NCI-H345 treated with DMSO at 0.1 percent for 48 hours (cell line): ENCODE measurements around the gene CLIP1.
A peak's percentile ranks its signal among the peaks of the same experiment; 100 is the strongest.
"Not testable (repeated sequence)": the region's sequence is repeated elsewhere in the genome, so short reads cannot be mapped to it uniquely, and the experiment has no call there.

Source experiments
- DNase-seq: peaks from one replicate; lab custom pipeline; 2025; ENCODE audit not compliant: unreplicated experiment; lab: John Stamatoyannopoulos, UW

CLIP1 gene

DNA sequence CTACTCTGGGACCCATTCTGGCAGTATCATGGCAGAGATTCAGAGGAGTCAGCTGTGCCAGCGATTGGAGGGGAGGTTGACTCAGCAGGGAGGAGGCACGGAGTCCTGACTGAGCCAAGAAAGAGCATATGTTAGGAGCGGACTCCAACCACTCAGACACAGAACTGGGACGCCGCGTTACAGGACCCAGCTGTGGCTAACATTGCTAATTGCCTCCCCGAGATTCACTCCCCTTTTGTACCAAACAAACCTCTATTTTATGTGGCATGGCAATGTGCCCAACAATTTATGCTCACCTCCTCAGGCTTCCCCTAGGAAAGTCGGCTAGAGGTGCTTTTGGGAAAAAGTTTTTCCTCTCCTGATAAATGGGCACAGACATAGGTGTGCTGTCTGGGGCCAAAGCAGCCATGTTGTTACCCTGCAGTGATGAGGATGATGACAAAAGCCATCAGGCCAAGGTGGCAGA is 15.2 kb upstream of the CLIP1 start:
- no peak for DNase-seq

DNA sequence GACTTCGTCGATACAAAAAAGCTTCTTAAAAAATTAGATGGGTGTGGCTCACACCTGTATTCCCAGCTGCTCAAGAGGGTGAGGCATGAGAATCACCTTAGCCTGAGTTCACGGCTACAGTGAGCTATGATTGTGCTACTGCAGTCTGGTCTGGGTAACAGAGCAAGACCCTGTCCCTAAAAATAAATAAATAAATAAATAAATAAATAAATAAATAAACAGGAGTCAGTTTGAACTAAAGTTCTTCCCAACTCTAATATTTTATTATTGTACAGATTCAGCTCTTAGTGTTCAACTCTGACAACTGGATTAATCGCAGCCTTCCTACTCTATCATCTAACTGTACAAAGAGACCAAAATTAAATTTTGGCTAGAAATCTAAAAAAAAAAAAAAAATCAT is 12.7 kb upstream of the CLIP1 start:
- DNase-seq, result no peak

DNA sequence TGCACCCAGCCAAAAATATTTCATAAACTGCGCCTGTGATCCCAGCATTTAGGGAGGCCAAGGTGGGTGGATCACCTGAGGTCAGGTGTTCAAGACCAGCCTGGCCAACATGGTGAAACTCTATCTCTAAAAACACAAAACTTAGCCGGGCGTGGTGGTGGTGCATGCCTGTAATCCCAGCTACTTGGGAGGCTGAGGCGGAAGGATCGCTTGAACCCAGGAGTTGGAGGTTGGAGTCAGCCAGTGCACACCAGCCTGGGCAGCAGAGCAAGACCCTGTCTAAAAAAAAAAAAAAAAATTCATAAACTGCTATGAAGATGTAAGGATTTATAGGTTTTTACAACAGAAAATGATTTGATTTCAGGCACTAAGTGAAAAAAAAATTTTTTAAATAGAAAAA is 6.6 kb upstream of the CLIP1 start:
- not testable (repeated sequence) for DNase-seq

DNA sequence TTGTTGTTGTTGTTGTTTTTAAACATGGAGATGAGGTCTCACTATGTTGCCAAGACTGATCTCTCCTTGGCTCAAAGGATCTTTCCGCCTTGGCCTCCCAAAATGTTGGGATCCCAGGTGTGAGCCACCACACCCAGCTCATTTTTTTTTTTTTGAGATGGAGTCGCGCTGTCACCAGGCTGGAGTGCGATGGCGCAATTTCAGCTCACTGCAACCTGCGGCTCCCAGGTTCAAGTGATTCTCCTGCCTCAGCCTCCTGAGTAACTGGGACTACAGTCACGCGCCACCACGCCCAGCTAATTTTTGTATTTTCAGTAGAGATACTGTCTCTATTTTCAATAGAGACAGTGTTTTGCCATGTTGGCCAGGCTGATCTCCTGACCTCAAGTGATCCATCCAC is 4.9 kb upstream of the CLIP1 start:
- DNase-seq, result no peak

DNA sequence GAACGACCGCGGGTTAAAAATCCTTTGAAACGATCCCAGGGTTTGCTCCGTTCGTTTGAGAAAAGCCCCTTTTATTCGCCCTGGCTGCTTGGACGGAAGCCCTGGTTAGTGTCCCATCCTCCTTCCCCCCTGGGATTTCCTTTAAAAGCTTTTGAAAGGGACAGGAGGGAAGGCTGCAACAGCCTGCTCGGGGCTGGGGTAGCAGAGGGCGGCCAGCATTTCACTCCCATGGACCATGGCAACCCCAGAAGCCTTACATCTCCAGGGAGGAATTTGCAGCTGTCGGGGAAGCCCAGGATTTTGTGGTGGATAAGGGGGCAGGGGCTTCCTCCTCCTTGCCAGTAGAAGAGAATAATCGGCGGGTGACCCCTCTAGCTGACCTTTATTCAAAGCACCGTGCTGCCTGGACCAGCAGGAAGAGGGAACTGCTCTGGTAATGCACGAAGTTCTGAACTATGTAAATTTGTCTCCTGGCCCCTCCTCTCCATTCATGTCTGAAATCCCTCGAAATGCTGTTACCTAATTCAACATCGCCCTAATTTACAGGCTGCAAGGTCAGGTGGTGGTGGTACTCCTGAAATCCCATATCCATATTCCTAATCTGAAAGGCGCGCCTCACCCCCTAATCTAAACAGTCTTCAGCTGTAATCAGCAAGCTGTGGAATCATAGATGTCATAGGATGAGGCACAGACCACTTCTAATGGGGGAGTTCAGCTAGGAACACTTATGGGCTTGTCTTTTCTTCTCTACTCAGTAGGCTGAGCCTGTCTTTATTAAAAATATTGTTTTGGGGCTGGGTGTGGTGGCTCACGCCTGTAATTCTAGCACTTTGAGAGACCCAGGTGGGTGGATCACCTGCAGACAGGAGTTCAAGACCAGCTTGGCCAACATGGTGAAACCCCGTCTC is 1.0 kb upstream of the CLIP1 start:
- DNase-seq, result peak; percentile 50

DNA sequence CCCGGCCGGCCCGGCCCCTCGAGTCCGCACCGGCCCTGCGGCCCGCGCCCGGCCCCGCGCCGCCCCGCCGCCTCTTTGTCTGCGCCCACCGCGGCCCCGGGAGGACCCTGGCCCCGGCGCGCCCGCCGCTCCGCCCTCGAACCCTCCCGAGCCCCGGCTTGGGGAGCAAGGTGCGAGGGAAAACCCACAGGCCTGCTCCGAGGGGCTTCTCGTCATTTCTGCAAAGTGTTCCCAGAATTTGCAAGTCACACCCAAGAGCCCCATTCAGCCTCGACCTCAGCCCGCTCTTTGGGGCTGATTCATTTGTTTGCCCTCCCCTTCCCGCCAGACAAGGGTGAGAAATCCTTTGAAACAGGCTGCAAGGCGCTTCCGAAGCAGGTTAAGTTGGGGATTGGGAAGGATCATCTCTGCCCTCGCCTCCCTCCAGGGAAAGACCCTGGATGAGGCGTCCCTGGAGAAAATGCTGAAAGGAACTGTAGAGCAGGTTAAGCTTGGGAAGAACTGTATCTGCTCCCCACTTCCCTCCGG is 325 bp upstream of the CLIP1 start:
- peak; percentile 39 for DNase-seq

DNA sequence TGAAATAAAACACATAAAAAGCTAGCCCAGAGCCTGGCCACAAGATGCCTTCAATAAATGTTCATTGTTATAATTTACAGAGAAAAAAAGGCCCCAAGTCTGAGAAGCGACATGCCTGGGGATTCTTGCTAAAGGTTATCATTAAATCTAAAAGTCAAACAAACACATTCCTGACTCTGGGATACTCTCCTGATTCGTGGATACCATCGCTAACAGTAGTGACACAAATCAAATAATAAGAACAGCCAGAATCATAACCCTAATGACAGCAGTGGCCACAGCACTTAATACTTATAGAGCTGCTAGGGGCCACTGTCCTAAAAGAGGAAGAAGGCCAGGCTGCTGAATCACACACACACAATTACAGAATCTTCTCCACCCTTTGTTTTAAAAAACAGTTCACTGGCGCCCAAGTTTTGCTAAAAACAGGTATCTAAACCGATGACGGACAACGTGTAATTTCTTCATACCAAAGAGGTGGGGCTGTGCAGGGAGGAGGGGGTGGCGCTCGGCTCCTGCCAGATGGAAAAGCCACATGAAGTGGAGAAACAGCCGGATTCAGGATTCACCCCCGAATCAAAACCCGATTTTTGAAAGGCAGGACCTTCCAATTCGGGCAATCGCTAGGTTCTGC is 1.2 kb downstream of the CLIP1 start:
- DNase-seq, result peak; percentile 25

DNA sequence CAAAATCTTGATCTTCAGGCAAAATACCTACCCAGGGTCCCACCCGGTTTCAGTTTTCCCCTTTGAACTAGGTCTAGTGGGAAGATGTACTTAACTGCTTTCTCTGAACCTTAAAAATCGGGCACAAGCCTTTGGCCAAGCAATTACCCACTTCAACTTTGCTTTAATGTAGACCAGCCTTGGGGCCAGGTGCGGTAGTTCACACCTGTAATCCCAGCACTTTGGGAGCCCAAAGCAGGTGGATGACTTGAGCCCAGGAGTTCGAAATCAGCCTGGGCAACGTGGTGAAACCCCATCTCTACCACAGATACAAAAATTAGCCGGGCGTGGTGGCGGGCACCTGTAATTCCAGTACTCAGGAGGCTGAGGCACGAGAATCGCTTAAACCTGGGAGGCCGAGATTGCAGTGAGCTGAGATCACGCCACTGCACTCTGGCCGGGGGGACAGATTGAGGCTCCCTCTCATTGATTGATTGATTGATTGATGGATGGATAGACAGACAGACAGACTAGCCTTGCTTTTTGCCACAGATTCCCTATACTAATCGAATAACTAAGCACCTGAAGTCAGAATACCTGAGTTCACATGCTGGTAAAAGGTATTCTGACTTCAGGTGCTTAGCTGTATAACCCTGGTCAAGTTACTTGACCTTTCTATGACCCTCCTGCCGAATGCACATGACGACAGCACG is 1.9 kb downstream of the CLIP1 start:
- DNase-seq, result no peak

DNA sequence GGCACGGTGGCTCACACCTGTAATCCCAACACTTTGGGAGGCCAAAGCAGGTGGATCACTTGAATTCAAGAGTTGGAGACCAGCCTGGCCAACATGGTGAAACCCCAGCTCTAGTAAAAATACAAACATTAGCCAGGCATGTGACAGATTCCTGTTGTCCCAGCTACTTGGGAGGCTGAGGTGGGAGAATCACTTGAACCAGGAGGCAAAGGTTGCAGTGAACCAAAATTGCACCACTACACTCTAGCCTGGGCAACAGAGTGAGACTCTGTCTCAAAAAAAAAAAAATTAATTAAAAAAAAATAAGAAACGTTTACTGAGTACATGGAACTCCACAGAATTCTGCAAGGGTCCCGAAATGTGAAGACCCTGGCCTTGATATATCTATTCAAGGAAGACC is 3.4 kb downstream of the CLIP1 start:
- DNase-seq, result not testable (repeated sequence)

DNA sequence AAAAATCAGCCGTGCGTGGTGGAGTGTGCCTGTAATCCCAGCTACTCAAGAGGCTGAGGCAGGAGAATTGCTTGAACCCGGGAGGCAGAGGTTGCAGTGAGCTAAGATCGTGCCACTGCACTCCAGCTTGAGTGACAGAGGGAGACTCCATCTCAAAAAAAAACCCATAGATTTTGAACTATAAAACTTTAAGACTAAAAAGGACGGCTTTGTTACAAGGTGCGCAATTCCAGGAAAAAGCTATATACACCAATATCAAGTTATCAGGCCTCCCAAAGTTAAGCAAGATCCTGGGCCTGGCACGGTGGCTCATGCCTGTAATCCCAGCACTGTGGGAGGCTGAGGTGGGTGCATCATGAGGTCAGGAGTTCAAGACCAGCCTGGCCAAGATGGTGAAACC is 6.8 kb downstream of the CLIP1 start:
- DNase-seq, result not testable (repeated sequence)

DNA sequence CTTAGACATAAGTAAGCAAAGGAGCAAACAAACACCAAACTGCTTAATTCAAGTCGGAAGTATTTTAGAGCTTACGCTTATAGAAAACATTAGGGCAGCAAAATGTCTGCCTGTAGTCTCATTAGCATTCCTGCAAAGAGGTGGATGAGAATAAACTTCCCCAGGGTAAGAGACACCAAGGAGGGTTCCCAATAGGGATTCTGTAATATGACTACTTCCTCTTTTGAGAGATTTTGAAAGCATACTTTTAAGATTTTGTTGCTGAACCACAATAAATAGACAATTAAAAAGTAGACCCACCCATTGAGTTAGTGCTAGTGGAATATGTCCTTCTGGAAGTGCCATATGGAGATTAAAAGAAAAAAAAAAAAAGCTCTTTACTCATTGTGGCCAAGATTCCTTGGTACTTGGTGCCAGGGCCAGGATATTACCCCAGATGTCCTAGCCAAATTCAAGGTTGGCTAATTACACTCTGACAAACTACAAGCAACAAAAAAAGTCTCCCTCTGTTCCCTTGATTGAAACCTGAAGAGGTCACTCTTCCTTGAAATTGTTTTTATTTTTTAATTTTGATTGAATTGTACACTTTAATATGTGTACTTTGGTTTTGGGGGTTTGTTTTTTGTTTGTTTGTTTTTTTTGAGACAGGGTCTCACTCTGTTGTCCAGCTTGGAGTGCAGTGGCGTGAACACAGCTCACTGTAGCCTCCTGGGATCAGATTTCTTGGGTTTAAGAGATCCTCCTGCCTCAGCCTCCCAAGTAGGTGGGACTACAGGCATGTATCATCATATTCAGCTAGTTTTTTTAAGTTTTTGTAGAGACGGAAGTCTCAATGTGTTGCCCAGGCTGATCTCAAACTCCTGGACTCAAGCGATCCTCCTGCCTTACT is 8.7 kb downstream of the CLIP1 start:
- DNase-seq, result no peak

DNA sequence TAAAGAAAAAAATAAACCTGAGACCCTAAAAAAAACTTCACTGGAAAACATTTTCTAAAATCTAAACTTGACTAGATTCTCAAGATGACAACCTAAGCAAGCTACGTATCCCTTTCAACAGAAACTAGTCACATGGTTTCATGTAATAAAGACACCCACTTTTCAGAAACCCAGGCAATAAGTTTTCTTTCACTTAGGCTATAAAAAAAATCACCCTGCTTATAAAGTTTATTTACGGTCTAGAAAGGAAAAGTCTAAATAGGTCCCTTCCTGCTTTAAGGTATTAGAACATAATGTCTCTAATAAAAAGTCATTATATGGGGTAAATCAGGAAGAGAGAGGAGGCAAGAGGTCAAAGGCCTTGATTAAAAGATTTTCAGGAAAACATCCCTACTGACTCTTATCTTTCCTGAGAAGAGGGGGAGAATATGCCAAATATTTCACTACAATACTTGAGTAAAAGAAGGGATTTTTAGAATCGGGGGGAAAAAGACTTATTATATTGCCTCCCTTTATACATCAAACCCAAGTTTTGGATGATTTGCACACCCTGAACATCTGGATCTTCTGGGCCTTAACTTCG is 9.5 kb downstream of the CLIP1 start:
- DNase-seq, result no peak

DNA sequence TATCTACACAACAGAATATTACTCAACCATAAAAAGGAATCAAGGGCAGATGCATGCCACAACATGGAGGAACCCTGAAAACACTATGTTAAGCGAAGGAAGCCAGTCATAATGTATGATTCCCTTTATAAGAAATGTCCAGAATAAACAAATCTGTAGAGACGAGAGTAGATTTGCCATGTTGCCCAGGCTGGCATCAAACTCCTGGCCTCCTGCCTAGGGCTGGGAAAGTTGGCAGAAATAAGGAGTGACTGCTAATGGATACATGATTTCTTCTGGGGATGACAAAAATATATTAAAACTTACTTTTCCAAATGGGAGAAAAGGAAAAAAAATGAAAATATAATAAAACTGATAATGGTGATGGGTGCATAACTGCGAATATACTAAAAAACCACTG is 10.9 kb downstream of the CLIP1 start:
- DNase-seq, result no peak

DNA sequence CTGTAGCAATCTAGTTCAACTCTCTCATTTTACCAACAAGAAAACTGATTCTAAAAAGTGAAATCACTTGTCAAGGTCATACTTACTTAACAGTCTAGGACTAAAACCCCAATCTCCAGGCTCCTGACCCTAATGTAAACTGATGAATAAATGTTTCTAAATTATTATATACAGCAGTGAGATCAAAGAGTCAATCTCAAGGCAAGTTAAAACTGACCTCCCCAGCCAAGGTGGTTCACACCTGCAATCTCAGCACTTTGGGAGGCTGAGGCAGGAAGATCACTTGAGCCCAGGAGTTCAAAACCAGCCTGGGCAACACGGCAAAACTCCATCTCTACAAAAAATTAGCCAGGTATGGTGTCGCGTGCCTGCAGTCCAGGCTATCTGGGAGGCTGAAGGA is 15.3 kb downstream of the CLIP1 start:
- no peak for DNase-seq

DNA sequence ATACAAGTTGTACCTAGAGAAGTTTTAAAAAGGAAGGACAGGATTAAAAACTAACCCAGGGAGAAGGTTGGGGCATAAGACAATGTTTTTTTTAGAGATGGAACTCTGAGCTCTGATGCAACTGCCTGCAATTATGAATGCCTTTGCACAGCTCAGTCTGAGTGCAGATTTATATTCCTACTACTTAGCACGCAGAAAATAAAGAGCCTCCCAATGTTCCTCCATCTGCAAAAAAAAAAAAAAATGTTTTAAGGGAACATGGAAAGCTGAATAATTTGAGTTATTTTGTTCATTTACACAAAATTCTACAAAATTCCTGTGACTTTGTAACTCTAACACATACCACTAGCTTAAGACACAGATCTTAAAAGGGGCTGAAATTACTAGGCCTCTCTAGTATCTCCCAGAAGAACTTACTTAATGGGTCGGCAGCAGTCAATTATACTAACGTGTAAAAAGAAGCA is 15.7 kb downstream of the CLIP1 start:
- no peak for DNase-seq

DNA sequence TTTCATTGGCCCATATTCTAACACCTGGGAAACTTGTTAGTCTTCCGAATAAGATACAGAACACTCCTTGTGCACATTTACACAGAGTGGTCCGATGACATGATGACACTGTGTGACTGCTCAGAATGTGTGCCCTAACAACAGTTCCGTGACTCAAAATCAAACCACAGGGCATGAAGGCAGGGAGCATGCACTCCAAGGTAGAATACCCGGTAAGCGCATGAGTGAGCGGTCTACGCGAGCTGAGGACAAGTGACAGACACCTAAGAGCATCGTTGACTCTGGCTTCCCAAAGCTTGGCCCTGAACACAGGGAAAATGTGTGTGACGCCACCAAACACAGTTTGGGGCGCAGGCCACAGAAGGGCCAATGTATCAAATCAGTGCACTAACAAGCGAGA is 18.6 kb downstream of the CLIP1 start:
- DNase-seq, result no peak

DNA sequence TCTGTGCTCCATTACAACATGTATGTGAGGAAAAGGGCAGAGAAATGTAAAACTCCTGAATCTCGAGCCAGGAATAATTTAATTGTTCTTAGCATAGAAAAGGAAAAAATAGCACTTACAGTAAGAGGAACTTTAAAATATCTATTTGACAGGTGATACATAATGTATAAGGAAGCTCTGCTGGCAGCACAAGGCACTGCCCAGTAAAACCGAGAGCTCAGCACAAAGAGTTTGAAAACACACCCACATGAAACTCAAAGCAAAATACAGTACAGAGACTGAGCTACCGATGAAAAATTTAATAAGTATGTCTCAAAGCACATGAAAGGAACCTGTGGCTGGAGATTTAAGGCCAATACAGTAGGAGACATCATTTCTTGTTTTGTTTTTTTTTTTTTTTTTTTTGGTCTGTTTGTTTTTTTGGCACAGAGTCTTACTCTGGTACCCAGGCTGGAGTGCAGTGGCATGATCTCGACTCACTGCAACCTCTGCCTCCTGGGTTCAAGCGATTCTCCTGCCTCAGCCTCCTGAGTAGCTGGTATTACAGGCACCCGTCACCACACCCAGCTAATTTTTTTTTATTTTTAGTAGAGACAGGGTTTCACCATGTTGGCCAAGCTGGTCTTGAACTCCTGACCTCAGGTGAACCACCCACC is 19.2 kb downstream of the CLIP1 start:
- DNase-seq, result no peak

DNA sequence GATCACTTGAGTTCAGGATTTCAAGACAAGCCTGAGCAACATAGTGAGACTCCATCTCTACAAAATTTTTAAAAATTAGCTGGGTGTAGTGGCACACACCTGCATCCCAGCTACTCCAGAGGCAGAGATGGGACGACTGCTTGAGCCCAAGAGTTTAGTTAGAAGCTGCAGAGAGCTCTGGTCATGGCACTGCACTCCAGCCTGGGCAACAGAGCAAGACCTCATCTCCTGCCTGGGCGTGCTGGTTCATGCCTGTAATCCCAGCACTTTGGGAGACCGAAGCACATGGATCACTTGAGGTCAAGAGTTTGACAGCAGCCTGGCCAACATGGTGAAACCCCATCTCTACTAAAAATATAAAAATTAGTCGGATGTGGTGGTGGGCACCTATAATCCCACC is 20.2 kb downstream of the CLIP1 start:
- DNase-seq, result no peak

DNA sequence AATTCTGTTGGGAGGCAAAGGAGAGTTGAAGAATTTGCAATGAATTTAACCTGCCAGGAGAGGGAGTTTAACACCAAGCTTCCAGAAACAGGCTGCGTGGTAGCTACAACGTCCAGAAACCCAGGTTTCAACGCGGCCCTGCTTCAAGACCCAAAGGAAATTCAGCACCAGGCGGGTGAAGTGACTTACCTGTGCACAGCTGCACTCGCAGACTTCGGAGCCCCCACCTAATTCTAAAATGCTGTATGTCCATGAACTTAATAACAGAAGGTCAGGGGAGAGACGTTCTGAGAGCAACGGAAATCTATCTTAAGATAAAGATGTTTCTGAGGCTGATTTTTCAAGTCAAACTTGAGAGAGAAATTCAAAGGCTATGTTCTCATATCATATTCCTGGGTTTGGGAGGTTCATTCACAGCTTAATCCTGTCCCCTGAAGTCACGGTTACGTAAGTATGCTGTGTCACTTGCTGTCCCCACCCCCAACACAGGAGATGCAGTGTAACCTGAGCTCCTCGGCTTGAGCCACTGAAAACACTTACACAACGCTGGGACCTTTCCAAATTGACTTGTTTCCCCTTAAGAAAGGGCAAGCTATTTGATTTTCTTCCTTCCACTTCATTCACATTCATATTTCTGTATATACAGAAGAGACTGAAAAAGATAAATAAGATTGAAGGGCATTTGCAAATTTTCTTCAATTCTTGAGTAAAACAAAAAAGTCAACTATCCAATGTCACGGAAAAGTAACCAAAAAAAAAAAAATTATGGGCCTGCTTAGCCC is 22.7 kb downstream of the CLIP1 start:
- DNase-seq, result peak; percentile 13
